Superior temporal gyrus (tissue), 1 donor: ENCODE results near the gene FBN2.
"Not testable (repeated sequence)": the region's sequence is repeated elsewhere in the genome, so short reads cannot be mapped to it uniquely, and the experiment has no call there.

Experiments used
- DNase-seq: peaks from one replicate; pipeline ENCODE4 v3.0.0-alpha.2; 2016; ENCODE audit errors: extremely low spot score

FBN2 gene

DNA sequence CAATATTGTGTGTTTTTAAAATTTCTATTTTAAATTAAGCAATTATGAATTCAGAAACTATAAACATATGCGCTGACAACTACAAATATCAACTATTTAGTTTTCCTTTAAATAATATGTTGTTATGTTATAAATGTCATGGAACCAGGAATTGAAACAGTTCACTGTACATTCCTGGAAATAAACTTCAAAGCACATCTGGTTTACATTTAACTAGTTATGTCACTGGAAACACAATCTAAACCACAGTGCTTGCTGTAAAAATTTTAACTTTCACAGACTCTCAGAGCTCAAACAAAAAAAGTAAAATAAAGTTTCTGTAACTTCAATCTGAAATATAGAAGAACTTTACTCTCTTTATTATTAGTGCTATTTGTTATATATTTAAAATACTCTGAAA is 179.2 kb downstream of the FBN2 start:
- no peak for DNase-seq

DNA sequence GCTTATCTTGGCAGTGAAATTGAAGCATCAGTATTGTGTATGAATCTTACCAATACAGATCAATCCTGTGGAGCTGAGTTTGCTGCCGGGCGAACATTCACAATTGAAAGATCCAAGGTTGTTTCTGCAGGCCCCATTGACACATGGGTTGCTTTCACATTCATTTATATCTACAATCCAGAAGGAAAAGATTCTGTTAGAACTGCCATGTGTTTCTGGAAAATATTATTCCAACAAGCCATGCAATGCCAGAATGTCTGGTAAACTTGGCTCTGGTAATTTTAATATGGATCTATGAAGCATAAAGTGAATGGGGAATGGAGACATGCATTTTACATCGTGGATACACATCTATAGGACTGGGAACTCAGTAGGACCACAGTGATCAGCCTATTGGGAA is 180.8 kb downstream of the FBN2 start:
- no peak for DNase-seq

DNA sequence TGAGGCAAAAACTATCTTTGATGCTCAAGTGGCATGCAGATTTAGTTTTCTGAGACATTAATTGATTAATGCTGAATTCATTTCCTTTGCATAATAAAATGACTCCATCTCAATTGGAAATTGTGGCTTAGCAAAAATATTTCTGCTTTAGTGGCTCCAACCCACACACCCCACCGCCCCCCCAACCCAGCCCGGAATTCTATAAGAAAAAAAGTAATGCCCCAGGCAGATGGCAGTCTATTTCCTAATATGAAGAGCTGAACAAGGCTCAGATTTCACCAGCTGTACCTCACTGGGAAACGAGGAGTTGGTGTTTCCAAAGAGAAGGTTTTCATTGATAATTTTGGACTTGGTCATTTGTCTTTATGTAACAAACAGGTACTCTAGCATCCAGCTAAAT is 182.1 kb downstream of the FBN2 start:
- DNase-seq = no peak

DNA sequence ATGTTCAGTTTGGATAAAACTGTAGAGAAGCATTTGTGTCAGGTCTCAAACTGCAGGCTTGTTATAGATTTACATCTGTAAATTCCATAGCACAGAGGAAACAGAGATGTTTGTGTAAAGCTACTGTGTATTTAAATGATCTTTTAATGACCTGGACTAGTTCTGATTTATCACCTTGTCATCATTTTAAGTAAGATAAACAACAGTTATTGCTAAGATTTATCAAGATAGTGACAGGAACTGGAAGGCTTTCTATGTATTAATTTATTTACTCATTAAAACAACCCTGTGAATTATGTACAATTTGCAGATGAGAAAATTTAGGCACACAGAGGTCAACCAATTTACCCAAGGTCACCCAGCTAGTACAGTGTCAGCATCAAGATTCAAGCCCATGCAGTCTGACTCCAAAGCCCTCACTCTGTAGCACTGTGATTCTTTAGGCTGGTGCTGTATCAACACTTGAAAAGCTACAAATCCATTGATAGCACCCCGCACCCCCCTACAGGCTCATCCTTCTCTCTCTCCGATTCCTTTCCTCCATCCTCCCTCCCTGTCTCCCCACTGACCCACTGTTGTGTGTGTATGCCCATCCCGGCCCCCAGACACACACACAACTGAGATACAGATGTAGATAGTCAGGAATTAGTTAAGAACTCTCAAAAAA is 184.5 kb downstream of the FBN2 start:
- no peak for DNase-seq

DNA sequence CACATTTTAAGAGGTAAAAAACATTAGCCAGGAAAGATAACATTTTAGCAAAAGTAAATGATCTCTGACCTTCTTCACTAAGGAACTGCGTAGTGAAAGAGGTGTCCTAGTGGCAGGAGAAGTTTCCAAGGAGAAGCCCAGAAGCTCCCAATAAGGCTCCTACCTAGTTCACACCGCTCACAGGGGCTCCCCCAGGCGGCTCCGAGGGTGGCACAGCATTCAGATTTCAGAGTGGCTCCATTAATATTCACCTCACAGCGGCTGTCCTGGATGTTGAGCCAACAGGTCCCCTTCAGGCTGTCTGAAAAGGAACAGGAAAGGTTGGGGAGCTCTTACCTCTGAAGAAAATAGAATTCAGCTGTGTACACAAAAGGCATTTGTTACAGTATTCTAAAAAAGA is 187.3 kb downstream of the FBN2 start:
- DNase-seq = no peak

DNA sequence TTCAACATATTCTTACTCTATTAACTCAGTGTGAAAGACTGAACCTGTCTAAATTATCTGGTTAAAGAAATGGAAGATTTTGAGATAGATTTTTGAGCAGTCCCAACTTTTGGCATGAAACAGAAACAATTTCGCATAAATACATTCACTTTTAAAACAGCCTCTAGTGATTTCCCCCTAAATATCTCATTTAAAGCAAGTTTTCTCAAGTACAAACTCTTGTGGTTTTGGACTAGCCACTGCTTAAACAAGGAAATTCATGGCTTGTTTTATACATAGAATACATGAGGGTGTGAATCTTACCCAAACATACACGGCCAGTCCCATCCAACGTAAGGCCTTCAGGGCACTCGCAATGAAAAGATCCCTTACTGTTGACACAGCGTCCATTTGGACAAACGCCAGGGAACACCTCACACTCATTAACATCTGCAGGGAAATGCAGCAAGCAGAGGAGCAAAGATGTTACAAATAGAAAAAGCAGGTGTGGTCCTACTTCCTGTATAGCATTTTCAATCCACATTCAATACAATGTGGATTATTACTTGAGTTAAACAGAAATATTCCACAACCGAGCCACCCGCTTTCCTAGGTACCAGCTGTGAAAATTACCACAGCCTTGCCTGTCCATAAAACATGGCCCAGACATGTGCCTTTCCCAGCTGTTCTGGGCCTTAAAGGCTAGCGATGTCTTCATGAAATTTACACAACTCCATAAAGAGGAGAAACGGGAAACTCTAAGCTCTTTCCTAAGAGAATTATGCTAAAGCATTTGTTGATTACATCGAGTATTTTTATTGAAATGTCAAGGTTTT is 188.8 kb downstream of the FBN2 start:
- no peak for DNase-seq

GRCh38 chr5:128346038-128346437 is 192.0 kb downstream of the FBN2 start:
- DNase-seq = no peak

- no peak for DNase-seq
Measured at GRCh38 chr5:128345247-128345646, 192.8 kb downstream of the FBN2 start.

- DNase-seq = no peak
Measured at GRCh38 chr5:128343168-128343567, 194.9 kb downstream of the FBN2 start.

GRCh38 chr5:128341056-128341455 is 197.0 kb downstream of the FBN2 start:
- DNase-seq = no peak

GRCh38 chr5:128340648-128341047 is 197.4 kb downstream of the FBN2 start:
- no peak for DNase-seq

DNA sequence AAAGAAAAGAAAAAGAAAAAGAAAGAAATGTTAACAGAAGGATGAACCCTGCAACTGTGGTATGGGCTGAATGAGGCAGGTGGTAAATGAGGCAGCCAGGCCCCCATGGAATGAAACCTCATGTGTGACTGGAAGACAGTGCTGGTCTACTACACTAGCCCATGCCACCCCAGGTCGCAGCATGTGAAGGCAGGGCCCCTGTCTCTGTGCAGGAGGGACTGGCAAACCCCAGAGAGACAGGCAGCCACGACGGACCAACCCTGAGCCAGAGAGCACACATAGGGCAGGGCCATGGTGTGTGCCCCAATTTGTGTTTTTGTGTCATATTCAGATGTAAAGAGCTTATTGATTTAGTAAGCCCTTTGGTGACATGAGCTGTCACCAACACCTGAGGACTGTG is 198.5 kb downstream of the FBN2 start:
- no peak for DNase-seq

DNA sequence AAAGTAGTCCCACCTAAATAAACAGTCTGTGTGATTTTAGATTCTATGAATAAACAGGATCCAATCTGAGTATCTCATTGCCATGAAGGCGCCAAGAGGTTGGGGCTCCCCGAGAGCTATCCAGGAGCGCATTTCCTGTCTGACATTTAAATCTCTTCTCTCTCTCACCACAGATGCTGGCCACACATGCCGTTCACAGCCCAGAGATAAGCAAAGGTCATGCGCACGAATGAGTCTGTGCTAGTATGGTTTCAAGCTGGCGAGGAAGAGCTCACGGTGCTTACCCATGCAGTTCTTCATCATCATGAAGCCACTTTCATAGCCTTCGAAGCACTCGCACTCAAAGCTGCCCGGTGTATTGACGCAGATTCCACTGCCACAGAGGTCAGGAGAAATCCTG is 199.4 kb downstream of the FBN2 start:
- DNase-seq = no peak

DNA sequence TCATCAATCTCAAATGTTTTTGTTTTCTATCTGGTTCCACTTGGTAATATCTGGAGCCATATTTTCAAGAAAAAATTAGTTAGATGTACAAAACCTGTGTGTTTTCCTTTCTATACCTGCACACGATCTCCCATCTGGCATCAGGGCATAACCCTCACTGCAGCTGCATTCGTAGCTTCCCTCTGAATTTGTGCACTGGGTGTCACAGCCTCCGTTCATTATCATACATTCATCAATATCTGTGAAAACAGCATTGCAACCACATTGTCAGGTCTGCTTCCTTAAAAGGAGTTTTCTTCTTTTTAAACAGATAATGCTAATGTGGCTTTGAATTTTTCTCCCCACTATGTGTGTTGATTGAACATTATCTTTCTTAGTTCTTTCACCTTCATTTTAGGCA is 202.7 kb downstream of the FBN2 start:
- no peak for DNase-seq

DNA sequence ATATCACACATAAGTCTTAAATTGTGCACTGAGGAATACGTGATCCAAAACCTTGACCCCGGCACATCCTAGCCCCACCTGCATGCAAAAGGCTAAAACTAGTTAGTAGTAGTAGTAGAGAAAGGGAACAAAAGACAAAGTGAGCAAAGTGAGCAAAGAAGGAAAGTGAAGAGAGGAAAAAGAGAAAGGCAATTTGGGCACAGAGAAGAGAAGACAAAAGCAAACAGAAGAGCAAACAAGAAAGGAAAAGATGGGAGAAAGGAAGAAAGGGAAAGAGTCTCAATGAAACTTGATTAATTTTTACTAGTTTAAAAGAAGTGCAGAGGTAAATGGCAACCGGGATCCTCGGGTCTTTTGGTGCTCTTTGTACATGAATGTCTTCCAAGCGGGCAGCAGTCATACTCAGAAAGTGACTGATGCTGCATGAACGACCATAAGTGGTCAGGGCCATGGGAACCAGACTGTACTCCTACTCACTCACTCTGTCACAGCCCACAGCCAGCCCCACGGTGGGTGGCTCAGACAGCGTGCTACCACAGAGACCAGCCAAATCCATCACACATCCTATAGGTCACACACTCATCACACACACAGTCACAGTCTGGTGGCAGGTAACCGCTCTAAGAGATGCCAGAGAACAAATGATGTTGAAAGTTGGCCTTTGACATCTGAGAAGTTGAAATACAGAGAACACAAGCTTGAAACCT is 203.9 kb downstream of the FBN2 start:
- no peak for DNase-seq

GRCh38 chr5:128331261-128331660 is 206.8 kb downstream of the FBN2 start:
- no peak for DNase-seq

DNA sequence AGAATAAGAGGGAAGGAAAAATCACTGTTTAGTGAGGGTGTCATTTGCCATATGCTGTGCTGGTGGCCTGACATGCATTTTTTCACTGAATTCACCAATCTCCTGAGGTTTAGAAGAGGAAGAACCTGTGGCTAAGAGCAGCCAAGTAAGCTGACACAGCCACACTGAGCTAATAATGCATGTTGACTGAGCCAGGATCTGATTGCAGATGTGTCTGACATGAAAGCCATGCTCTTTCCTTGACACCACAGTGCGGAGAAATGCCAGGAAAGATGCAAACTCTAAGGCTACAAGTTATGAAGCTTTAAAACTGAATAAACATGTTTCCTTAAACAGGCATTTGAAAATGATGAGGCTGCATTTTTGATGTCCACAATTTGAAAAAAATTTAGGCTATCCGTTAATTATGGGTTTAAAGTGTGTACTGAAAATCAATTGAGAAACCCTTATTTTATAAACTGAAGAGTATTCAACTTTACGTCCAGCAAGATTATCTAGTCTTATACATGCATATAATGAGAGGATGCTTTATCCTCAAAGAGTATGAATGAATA is 208.6 kb downstream of the FBN2 start:
- no peak for DNase-seq

- DNase-seq = no peak
Measured at GRCh38 chr5:128328446-128328845, 209.6 kb downstream of the FBN2 start.

- DNase-seq = no peak
Measured at GRCh38 chr5:128328007-128328406, 210.0 kb downstream of the FBN2 start.

DNA sequence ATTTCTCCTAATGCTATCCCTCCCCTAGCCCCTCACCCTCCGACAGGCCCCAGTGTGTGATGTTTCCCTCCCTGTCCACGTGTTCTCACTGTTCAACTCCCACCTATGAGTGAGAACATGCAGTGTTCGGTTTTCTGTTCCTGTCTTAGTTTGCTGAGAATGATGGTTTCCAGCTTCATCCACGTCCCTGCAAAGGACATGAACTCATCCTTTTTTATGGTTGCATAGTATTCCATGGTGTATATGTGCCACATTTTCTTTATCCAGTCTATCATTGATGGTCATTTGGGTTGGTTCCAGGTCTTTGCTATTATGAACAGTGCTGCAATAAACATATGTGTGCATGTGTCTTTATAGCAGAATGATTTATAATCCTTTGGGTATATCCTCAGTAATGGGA is 216.6 kb downstream of the FBN2 start:
- DNase-seq = not testable (repeated sequence)

DNA sequence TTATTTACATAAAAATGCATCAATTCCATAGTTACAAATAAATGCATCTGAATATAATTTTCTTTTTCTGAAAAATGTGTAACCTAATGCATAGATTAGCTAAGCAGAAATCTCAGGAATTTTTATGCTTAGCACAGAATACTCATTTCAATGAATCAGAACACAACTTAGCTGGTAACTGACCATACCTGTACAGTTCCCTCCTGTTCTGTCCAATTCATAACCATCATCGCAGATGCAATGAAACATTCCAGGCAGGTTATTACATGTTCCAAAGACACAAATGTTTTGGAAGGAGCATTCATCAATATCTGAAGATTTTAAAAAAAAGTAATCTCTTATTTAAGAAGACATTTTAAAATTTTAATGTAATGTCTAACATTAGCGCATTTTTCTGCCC is 219.4 kb downstream of the FBN2 start:
- DNase-seq = no peak

GRCh38 chr5:128317481-128317880 is 220.6 kb downstream of the FBN2 start:
- no peak for DNase-seq

DNA sequence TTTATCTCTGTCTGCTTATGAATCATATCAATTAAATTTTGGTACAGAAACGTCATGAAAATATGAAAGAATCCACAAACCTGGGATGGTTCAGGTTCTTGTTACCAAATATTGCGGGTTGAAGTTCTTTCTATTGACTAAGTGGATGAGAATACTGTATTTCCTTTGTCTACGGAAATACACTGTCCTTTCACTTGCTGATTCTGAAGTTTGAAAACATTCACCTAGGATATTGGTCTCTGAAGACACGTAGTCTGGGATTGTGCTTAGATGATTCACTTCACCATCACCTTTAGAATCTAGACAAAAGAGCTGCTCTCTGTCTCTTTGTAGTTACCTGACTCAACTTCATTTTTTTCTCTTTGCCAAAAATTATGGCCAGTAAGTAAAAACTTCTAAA is 222.4 kb downstream of the FBN2 start:
- no peak for DNase-seq
